WTC11 (cell line): ENCODE results near the gene MYO5B. TPM values are rescaled to one million over a fixed set of nuclear protein-coding genes. Genes with fewer than 3 reads are reported as not detected.

ENCODE experiments used
- ATAC-seq: fragments of 200-7000 bp; cut with Tn5 transposase; 2 replicates; pipeline ENCODE4 v1.10.0; 2021; ENCODE audit warnings: mild to moderate bottlenecking, moderate library complexity
- CTCF ChIA-PET: fragments of 300-600 bp; sonication (Branson Sonifier 250); formaldehyde crosslinking; loops from one replicate; lab custom pipeline; 2021; ENCODE audit warnings: antibody characterized with exemption; lab: Charles Lee
- POLR2A ChIA-PET: fragments of 350-600 bp; sonication (Branson Sonifier 250); formaldehyde crosslinking; loops from one replicate; lab custom pipeline; 2021; ENCODE audit warnings: antibody characterized with exemption; lab: Charles Lee
- DNase-seq: peaks from one replicate; pipeline ENCODE4 v3.0.0; 2021; ENCODE audit warnings: low spot score
- H3K27ac Mint-ChIP-seq: 2 replicates; pipeline ENCODE4 v1.8.0; 2021; ENCODE audit warnings: mixed read lengths
- H3K27me3 Mint-ChIP-seq: 2 replicates; pipeline ENCODE4 v1.8.0; 2021; ENCODE audit warnings: low read depth, mild to moderate bottlenecking, moderate library complexity, mixed read lengths
- H3K36me3 Mint-ChIP-seq: 2 replicates; pipeline ENCODE4 v1.8.0; 2021; ENCODE audit warnings: mixed read lengths
- H3K4me1 Mint-ChIP-seq: 2 replicates; pipeline ENCODE4 v1.8.0; 2022; ENCODE audit warnings: mixed read lengths
- H3K4me3 Mint-ChIP-seq: 2 replicates; pipeline ENCODE4 v1.8.0; 2021; ENCODE audit warnings: mild to moderate bottlenecking, moderate library complexity, mixed read lengths
- H3K9me3 Mint-ChIP-seq: 2 replicates; pipeline ENCODE4 v1.8.0; 2021; ENCODE audit warnings: mixed read lengths
- E2F5 ChIP-seq: sonication (generic); formaldehyde crosslinking; IDR thresholded peaks from 2 replicates; pipeline ENCODE4 v1.8.1; 2022; ENCODE audit warnings: mild to moderate bottlenecking, moderate library complexity, missing genetic modification reagents
- FOXK1 ChIP-seq: sonication (generic); formaldehyde crosslinking; IDR thresholded peaks from 2 replicates; pipeline ENCODE4 v1.8.0; 2022; ENCODE audit warnings: mild to moderate bottlenecking, moderate library complexity, missing genetic modification reagents
- FOXP1 ChIP-seq: sonication (generic); formaldehyde crosslinking; IDR thresholded peaks from 2 replicates; pipeline ENCODE4 v1.8.0; 2022; ENCODE audit warnings: missing genetic modification reagents, mild to moderate bottlenecking, moderate library complexity, borderline replicate concordance
- GABPB1 ChIP-seq: sonication (generic); formaldehyde crosslinking; IDR thresholded peaks from 2 replicates; pipeline ENCODE4 v1.8.1; 2023; ENCODE audit warnings: mild to moderate bottlenecking, missing genetic modification reagents
- JAZF1 ChIP-seq: fragments of 250-450 bp; sonication (Bioruptor Pico); IDR thresholded peaks from 2 replicates; pipeline ENCODE4 v1.9.0; 2021; ENCODE audit warnings: moderate library complexity, mild to moderate bottlenecking, inconsistent platforms
- NFYB ChIP-seq: sonication (generic); formaldehyde crosslinking; conservative IDR thresholded peaks from 2 replicates; pipeline ENCODE4 v1.8.0; 2022; ENCODE audit warnings: low read depth, missing genetic modification reagents
- NR1H2 ChIP-seq: sonication (generic); formaldehyde crosslinking; IDR thresholded peaks from 2 replicates; pipeline ENCODE4 v1.9.0; 2021; ENCODE audit warnings: mild to moderate bottlenecking, moderate library complexity, missing genetic modification reagents
- PRDM15 ChIP-seq: sonication (generic); formaldehyde crosslinking; IDR thresholded peaks from 2 replicates; pipeline ENCODE4 v1.8.0; 2022; ENCODE audit warnings: missing genetic modification reagents
- USF1 ChIP-seq: sonication (generic); formaldehyde crosslinking; IDR thresholded peaks from 2 replicates; pipeline ENCODE4 v1.8.0; 2022; ENCODE audit warnings: mild to moderate bottlenecking, missing genetic modification reagents
- ZNF416 ChIP-seq: fragments of 250-450 bp; sonication (Bioruptor Pico); IDR thresholded peaks from 2 replicates; pipeline ENCODE4 v1.9.0; 2021; ENCODE audit warnings: mild to moderate bottlenecking, inconsistent platforms
- ZNF671 ChIP-seq: fragments of 250-450 bp; sonication (Bioruptor Pico); IDR thresholded peaks from 2 replicates; pipeline ENCODE4 v1.8.0; 2021; ENCODE audit warnings: mild to moderate bottlenecking
- total RNA-seq: library from RNA; stranded (reverse); gene quantifications from 3 replicates; pipeline ENCODE4 v1.2.3, GENCODE V29; 2021
- TF ChIP-seq, protein P1 (sequence below): sonication (generic); formaldehyde crosslinking; conservative IDR thresholded peaks from 2 replicates; pipeline ENCODE4 v1.8.1; 2022; ENCODE audit warnings: mild to moderate bottlenecking, missing genetic modification reagents
- TF ChIP-seq, protein P2 (sequence below): sonication (generic); formaldehyde crosslinking; IDR thresholded peaks from 2 replicates; pipeline ENCODE4 v1.8.0; 2023; ENCODE audit warnings: missing genetic modification reagents

MYO5B gene
- total RNA-seq, 1 experiment from 2014 or later, result 8.7 TPM

DNA sequence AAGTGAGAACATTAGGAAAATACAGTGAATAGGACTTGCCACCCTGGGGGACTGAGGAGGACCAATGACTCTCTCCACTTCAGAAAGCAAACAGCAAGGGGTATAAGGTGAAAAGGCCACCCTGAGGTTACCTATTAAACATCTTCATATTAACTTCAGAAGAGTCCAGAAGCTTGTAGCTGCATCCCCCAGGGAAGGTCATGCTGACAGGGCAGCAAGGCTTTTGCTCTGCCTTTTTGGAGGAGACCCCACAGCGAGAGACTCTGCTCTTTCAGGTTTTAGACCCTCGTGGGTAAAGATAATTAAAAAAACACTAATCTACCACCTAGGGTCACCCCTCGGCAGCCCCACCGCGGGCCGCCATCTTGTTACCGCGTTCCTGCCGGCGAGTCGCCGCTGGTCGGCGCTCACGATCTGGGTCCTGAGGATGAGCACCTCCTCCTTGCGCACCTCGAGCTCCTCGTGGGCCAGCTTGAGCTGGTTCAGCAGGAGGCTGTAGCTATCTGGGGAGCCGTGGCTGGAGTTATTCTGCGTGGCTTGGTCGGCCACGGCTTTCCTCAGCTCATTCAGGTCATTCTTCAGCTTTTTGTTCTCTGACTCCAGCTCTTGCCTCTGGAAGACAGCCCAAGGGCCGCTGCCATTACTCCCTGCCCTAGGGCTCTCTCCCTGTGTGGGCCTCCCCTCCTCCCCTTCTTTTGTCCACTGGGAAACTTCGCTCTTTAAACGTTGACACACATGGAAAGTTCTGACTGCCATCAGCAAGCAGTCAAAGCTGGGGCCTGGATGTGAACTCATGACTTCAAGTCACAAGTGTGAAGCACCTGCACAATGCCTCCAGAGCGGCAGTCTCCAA lies 331.0 kb downstream of the MYO5B start:
- TF ChIP-seq NFYB (CRISPR knock-in tag), result no peak
- no peak for TF ChIP-seq JAZF1 (CRISPR knock-in tag)
- TF ChIP-seq FOXK1, result no peak
- no peak for TF ChIP-seq NR1H2
- TF ChIP-seq, protein P1, sequence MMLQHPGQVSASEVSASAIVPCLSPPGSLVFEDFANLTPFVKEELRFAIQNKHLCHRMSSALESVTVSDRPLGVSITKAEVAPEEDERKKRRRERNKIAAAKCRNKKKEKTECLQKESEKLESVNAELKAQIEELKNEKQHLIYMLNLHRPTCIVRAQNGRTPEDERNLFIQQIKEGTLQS (CRISPR knock-in tag), result no peak
- TF ChIP-seq ZNF671, result no peak
- no peak for TF ChIP-seq ZNF416 (CRISPR knock-in tag)
- Mint-ChIP-seq H3K4me1 (no peaks in the 10 kb centered on the region), H3K27ac (no peak overlapping the region), H3K9me3 (peaks cover 5% of the 10 kb centered on the region), H3K36me3 (peaks cover 3% of the 10 kb centered on the region; the same call in 1 of the 2 replicates), H3K27me3 (no peaks in the 10 kb centered on the region), H3K4me3 (no peak overlapping the region)
- ChIA-PET CTCF (interaction anchor here (0.6 to 1.3 kb wide), 4 partner anchors 53 to 1335 kb away, joined by 3 to 8 read pairs (median 4); partner anchors contain the start of gene MYO5B), POLR2A (no interaction called here)
- no peak for DNase-seq
- ATAC-seq, result no peak

GRCh38 chr18:49862656-49863385 lies 332.1 kb downstream of the MYO5B start:
- ATAC-seq, result no peak
- peaks cover 10% of the 10 kb centered on the region for H3K4me1 Mint-ChIP-seq
- no peak overlapping the region for H3K27ac Mint-ChIP-seq
- H3K4me3 Mint-ChIP-seq, result no peak overlapping the region
- POLR2A ChIA-PET, result no interaction called here
- no peaks in the 10 kb centered on the region for H3K27me3 Mint-ChIP-seq
- H3K9me3 Mint-ChIP-seq, result peaks cover 5% of the 10 kb centered on the region
- peaks cover 3% of the 10 kb centered on the region; the same call in 1 of the 2 replicates for H3K36me3 Mint-ChIP-seq
- TF ChIP-seq GABPB1 (CRISPR knock-in tag) (no peak), E2F5 (CRISPR knock-in tag) (no peak)
- no peak for DNase-seq
- CTCF ChIA-PET, result interaction anchor here (0.6 to 1.3 kb wide), 10 partner anchors 16 to 612 kb away, joined by 3 to 5 read pairs (median 4); no protein-coding TSS in a partner anchor

- CTCF ChIA-PET, result interaction anchor here (0.7 to 5.2 kb wide), 7 partner anchors 16 to 733 kb away, joined by 3 to 51 read pairs (median 5); no protein-coding TSS in a partner anchor
- peaks cover 12% of the 10 kb centered on the region for H3K4me1 Mint-ChIP-seq
- H3K4me3 Mint-ChIP-seq, result no peak overlapping the region
- peaks cover 3% of the 10 kb centered on the region; the same call in 1 of the 2 replicates for H3K36me3 Mint-ChIP-seq
- H3K27me3 Mint-ChIP-seq, result no peaks in the 10 kb centered on the region
- no peak for DNase-seq
- peaks cover 5% of the 10 kb centered on the region for H3K9me3 Mint-ChIP-seq
- TF ChIP-seq, protein P2, sequence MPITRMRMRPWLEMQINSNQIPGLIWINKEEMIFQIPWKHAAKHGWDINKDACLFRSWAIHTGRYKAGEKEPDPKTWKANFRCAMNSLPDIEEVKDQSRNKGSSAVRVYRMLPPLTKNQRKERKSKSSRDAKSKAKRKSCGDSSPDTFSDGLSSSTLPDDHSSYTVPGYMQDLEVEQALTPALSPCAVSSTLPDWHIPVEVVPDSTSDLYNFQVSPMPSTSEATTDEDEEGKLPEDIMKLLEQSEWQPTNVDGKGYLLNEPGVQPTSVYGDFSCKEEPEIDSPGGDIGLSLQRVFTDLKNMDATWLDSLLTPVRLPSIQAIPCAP (CRISPR knock-in tag), result no peak
- TF ChIP-seq PRDM15 (CRISPR knock-in tag) (no peak), USF1 (CRISPR knock-in tag) (no peak), FOXP1 (CRISPR knock-in tag) (no peak), JAZF1 (CRISPR knock-in tag) (no peak)
- TF ChIP-seq, protein P1 (CRISPR knock-in tag), result no peak
- TF ChIP-seq, all 79 proteins: peak for 0
- POLR2A ChIA-PET, result interaction anchor here (0.6 kb wide), 2 partner anchors 278 to 342 kb away, joined by 3 read pairs; no protein-coding TSS in a partner anchor
- ATAC-seq, result no peak
- H3K27ac Mint-ChIP-seq, result no peak overlapping the region
Measured at GRCh38 chr18:49861659-49862058, 333.3 kb downstream of the MYO5B start.
